Right atrium auricular region (tissue), 2 donors: Measurements from ENCODE around the gene GPC6. TPM values are rescaled to one million over a fixed set of nuclear protein-coding genes. Genes with fewer than 3 reads are reported as not detected.

Source experiments
- DNase-seq: peaks from one replicate; pipeline ENCODE4 v3.0.0-alpha.2; 2019; ENCODE audit warnings: low spot score
- H3K27ac ChIP-seq, 2 donors: fragments of 200-600 bp; sonication (generic); 1 replicate in 1 of 2; 2 replicates in 1 of 2; pipeline ENCODE4 v1.5.1; 2016 to 2019
- H3K27me3 ChIP-seq, 2 donors: fragments of 200-600 bp; sonication (generic); one replicate each; pipeline versions ENCODE4 v1.5.1 to v1.6.0; 2017 to 2019
- H3K36me3 ChIP-seq: fragments of 200-600 bp; sonication (generic); one replicate; pipeline ENCODE4 v1.5.1; 2016
- H3K4me1 ChIP-seq, 2 donors: fragments of 200-600 bp; sonication (generic); one replicate each; pipeline versions ENCODE4 v1.5.1 to v1.6.0; 2017 to 2019
- H3K4me3 ChIP-seq, 2 donors: fragments of 200-600 bp; sonication (generic); 1 replicate in 1 of 2; 2 replicates in 1 of 2; pipeline ENCODE4 v1.5.1; 2017 to 2019; ENCODE audit warnings: mild to moderate bottlenecking in 1 of 2, moderate library complexity in 1 of 2
- H3K9me3 ChIP-seq, 2 donors: fragments of 200-600 bp; sonication (generic); one replicate each; pipeline ENCODE4 v1.5.1; 2019
- total RNA-seq, 2 donors: library from RNA; depleted of rRNA; stranded (reverse); fragments of >200 nt; gene quantifications; one replicate each; pipeline ENCODE4 v1.1.0, GENCODE V29; 2016
- TF ChIP-seq, protein P1 (sequence below), 2 donors: fragments of 200-600 bp; sonication (generic); IDR thresholded peaks; one replicate each; pipeline ENCODE4 v1.5.1; 2019; ENCODE audit warnings: antibody characterized with exemption in 2 of 2

GPC6 gene
- total RNA-seq, 2 donors from 2014 or later, result 1.3 to 3.8 TPM

DNA sequence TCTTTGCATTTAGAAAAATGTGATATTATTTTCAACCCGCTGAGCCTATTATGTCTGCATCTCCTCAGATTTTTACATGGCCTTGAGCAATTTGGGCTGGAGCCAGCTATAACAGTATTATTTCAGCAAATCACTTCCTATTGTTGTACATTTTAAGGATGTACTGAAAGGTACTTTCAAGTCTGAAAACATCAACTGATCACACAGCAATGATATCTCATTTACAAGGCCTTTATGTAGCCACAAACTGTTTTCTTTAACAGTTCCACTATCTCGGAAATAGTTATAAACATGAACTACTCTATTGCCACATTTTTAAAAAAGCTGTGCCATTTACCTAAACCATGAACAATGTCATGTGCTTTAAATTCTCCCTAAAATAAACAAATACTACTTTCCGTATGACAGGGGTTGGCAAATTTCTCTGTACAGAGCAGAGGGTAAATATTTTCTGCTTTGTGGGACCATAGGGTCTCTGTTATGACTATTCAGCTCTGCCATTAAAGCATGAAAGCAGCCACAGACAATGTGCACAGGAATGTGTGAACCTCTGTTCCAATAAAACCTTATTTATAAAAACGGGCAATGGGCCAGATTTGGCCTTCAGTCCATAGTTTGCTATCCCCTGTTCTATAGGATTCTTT is 560.4 kb downstream of the GPC6 start:
- H3K4me1 ChIP-seq, result no peaks in the 10 kb centered on the region
- no peaks in the 10 kb centered on the region for H3K9me3 ChIP-seq
- no peaks in the 10 kb centered on the region for H3K36me3 ChIP-seq
- TF ChIP-seq, protein P1, sequence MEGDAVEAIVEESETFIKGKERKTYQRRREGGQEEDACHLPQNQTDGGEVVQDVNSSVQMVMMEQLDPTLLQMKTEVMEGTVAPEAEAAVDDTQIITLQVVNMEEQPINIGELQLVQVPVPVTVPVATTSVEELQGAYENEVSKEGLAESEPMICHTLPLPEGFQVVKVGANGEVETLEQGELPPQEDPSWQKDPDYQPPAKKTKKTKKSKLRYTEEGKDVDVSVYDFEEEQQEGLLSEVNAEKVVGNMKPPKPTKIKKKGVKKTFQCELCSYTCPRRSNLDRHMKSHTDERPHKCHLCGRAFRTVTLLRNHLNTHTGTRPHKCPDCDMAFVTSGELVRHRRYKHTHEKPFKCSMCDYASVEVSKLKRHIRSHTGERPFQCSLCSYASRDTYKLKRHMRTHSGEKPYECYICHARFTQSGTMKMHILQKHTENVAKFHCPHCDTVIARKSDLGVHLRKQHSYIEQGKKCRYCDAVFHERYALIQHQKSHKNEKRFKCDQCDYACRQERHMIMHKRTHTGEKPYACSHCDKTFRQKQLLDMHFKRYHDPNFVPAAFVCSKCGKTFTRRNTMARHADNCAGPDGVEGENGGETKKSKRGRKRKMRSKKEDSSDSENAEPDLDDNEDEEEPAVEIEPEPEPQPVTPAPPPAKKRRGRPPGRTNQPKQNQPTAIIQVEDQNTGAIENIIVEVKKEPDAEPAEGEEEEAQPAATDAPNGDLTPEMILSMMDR (IDR thresholded peaks at IDR 0.05), result no peak
- DNase-seq, result no peak
- H3K27ac ChIP-seq, result no peak overlapping the region
- H3K4me3 ChIP-seq, result no peak overlapping the region
- no peaks in the 10 kb centered on the region for H3K27me3 ChIP-seq

DNA sequence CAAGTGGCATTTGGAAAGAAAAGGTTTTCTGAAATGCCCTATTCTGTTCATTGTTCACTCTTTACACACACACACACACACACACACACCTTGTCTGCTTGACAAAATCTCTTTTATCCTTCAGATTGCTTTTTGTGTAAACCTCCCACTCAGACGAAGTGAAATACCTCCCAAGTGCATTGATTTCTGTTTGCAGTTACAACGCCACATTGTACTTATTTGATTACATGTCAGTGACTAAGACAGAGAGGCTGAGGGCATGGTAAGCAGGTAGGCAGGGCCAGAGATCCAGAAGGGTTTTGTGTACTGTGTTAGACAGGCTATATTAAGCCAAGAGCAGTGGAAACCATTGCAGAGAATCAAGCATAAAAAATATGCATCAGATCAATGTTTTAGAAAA is 561.8 kb downstream of the GPC6 start:
- TF ChIP-seq, protein P1 (IDR thresholded peaks at IDR 0.05), result no peak
- Histone ChIP-seq H3K4me1 (no peaks in the 10 kb centered on the region), H3K27ac (no peak overlapping the region), H3K4me3 (no peak overlapping the region), H3K9me3 (no peaks in the 10 kb centered on the region), H3K36me3 (no peaks in the 10 kb centered on the region), H3K27me3 (no peaks in the 10 kb centered on the region)
- DNase-seq, result no peak

DNA sequence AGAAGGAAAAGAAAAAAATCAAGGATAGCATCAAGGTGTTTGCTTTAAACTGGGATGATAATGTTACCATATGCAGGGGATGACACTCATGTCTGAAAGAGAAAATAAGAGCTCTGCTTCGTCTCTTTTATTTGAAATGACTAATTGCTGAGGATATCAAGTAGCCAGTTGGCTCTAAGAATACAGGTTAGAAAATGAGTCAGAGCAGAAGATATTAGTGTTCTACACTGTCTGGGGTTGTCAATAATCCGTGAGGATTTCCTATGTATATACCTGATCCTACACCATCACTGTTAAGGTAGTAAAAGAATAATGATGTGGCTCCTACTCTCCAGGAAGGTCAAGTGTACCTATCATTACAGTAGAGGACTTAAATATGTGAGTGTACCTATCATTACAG is 562.5 kb downstream of the GPC6 start:
- TF ChIP-seq, protein P1 (IDR thresholded peaks at IDR 0.05), result no peak
- DNase-seq, result no peak

DNA sequence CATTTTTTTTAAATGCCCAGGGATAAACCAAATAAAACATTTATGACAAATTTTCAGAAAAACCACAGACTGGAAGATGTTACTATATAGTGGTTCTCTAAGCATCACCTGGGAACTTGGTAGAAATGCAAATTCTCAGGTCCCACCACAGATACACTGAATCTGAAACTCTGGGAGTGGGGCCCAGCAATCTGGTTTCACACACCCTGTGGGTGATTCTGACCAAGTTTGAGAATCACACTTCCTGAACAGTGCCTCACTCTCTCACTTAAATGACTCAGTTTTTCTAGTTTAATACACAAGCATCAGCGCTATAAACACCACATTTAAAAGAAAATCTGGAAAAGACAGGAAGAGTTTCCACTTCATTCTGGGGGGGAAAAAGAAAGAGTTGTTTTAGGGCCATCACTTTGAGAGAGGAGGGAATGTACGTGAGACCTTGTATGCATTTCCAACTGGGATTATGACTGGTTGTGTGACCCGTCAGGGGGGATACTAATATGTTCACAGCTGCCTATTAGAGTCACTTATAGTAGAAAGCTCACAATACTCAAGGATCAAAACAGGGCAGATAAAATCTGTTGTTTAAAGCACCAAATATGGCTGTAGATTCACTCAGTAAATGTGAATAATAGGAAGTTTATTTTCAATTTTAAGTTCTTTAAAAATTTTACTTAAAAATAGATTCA is 567.7 kb downstream of the GPC6 start:
- H3K36me3 ChIP-seq, result no peaks in the 10 kb centered on the region
- H3K27me3 ChIP-seq, result no peaks in the 10 kb centered on the region
- H3K4me3 ChIP-seq, result no peak overlapping the region
- H3K9me3 ChIP-seq, result no peaks in the 10 kb centered on the region
- no peak for DNase-seq
- no peaks in the 10 kb centered on the region for H3K4me1 ChIP-seq
- H3K27ac ChIP-seq, result no peak overlapping the region
- TF ChIP-seq, protein P1 (IDR thresholded peaks at IDR 0.05), result no peak

More for the DNA sequence above, 562.5 kb downstream of the GPC6 start:
- Histone ChIP-seq H3K4me3 (no peak overlapping the region), H3K36me3 (no peaks in the 10 kb centered on the region), H3K4me1 (no peaks in the 10 kb centered on the region), H3K27ac (no peak overlapping the region), H3K9me3 (no peaks in the 10 kb centered on the region), H3K27me3 (no peaks in the 10 kb centered on the region)

DNA sequence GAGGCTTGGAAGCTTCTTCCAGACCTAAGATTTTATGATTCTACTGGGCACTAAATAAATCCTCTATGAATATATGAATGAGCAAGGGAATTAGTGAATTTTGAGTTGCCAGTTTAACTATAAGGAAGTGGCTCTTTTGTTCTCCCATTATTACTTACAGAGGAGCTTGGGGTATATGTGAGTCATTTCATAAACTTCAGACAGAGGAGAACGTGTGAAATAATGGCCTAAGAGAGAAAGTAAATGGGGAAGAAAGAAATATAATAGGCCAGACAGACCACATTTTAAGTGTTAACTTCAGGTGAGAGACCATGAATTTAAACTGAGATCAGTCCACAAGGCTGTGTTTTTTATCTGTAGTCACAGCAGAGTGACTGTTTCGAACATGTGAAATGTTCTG is 570.9 kb downstream of the GPC6 start:
- Histone ChIP-seq H3K27ac (no peak overlapping the region), H3K4me1 (no peaks in the 10 kb centered on the region), H3K36me3 (no peaks in the 10 kb centered on the region), H3K4me3 (no peak overlapping the region), H3K27me3 (no peaks in the 10 kb centered on the region), H3K9me3 (no peaks in the 10 kb centered on the region)
- TF ChIP-seq, protein P1 (IDR thresholded peaks at IDR 0.05), result no peak
- DNase-seq, result no peak
